DOHH2 (cell line): Measurements from ENCODE around the gene CSMD2.

Experiments
- H3F3A ChIP-seq: fragments of 200-600 bp; sonication (generic), shearing (Covaris generic); 2 replicates; pipeline ENCODE4 v1.6.0; 2016; ENCODE audit warnings: antibody characterized with exemption, mild to moderate bottlenecking; ENCODE audit not compliant: control insufficient read depth, insufficient read depth
- H3K27ac ChIP-seq: fragments of 200-600 bp; sonication (generic); 2 replicates; pipeline ENCODE4 v1.5.1; 2014; ENCODE audit warnings: low read depth, mild to moderate bottlenecking, low read length, moderate library complexity
- H3K27me3 ChIP-seq: fragments of 200-600 bp; sonication (generic); 2 replicates; pipeline ENCODE4 v1.6.1; 2014; ENCODE audit warnings: mild to moderate bottlenecking, low read length, mixed read lengths; ENCODE audit not compliant: control insufficient read depth
- H3K36me3 ChIP-seq: fragments of 200-600 bp; sonication (generic); 2 replicates; pipeline ENCODE4 v1.6.1; 2014; ENCODE audit warnings: mild to moderate bottlenecking, low read length, moderate library complexity, mixed read lengths; ENCODE audit not compliant: control insufficient read depth
- H3K4me1 ChIP-seq: fragments of 200-600 bp; sonication (generic); 2 replicates; pipeline ENCODE4 v1.6.1; 2014; ENCODE audit warnings: mild to moderate bottlenecking, low read length, mixed read lengths; ENCODE audit not compliant: control insufficient read depth
- H3K4me2 ChIP-seq: fragments of 200-600 bp; sonication (generic); 2 replicates; pipeline ENCODE4 v1.6.0; 2014; ENCODE audit warnings: mild to moderate bottlenecking, low read length, moderate library complexity
- H3K4me3 ChIP-seq: fragments of 200-600 bp; sonication (generic); 2 replicates; pipeline ENCODE4 v1.5.1; 2014; ENCODE audit warnings: mild to moderate bottlenecking, low read length, mixed read lengths
- H3K79me2 ChIP-seq: fragments of 200-600 bp; sonication (generic); 2 replicates; pipeline ENCODE4 v1.6.1; 2014; ENCODE audit warnings: mild to moderate bottlenecking, low read length, mixed read lengths; ENCODE audit not compliant: control insufficient read depth
- H3K9me2 ChIP-seq: fragments of 200-600 bp; sonication (generic); replicated peaks from 2 replicates; pipeline ENCODE4 v1.6.1; 2014; ENCODE audit warnings: mild to moderate bottlenecking, low read length, mixed read lengths; ENCODE audit not compliant: control insufficient read depth
- H3K9me3 ChIP-seq: fragments of 200-600 bp; sonication (generic); 2 replicates; pipeline ENCODE4 v1.6.1; 2014; ENCODE audit warnings: antibody characterized with exemption, low read length, mixed read lengths; ENCODE audit not compliant: control insufficient read depth, insufficient read depth
- H4K20me1 ChIP-seq: fragments of 200-600 bp; sonication (generic); 2 replicates; pipeline ENCODE4 v1.6.0; 2014; ENCODE audit warnings: low read depth, mild to moderate bottlenecking, antibody characterized with exemption, low read length, moderate library complexity; ENCODE audit not compliant: control insufficient read depth, insufficient read depth
- CTCF ChIP-seq: fragments of 200-600 bp; sonication (generic); IDR thresholded peaks from one replicate; pipeline ENCODE4 v1.5.1; 2014; ENCODE audit warnings: antibody characterized with exemption, mild to moderate bottlenecking, low read depth, low read length; ENCODE audit not compliant: poor library complexity, severe bottlenecking
- EZH2phosphoT487 ChIP-seq: fragments of 200-600 bp; sonication (generic); IDR thresholded peaks from 2 replicates; pipeline ENCODE4 v1.6.1; 2017; ENCODE audit warnings: borderline replicate concordance, mild to moderate bottlenecking, antibody characterized with exemption, low read length, moderate library complexity, mixed read lengths

CSMD2 gene

GRCh38 chr1:33519240-33519884 is 645.7 kb downstream of the CSMD2 start:
- H3K9me3 ChIP-seq, result no peaks in the 10 kb centered on the region
- H3K79me2 ChIP-seq, result no peaks in the 10 kb centered on the region
- no peak overlapping the region for H3K27ac ChIP-seq
- TF ChIP-seq EZH2phosphoT487, result no peak
- no peak for TF ChIP-seq CTCF
- no peaks in the 10 kb centered on the region for H4K20me1 ChIP-seq
- no peak overlapping the region for H3K4me3 ChIP-seq
- no peaks in the 10 kb centered on the region for H3K36me3 ChIP-seq
- H3K9me2 ChIP-seq, result no peaks in the 10 kb centered on the region
- H3K4me2 ChIP-seq, result no peak overlapping the region
- H3F3A ChIP-seq, result no peaks in the 10 kb centered on the region
- H3K4me1 ChIP-seq, result no peaks in the 10 kb centered on the region
- H3K27me3 ChIP-seq, result 0 out of 2 replicates have a peak, but pooled peaks cover 2% of the 10 kb centered on the region

GRCh38 chr1:33517596-33518250 is 647.3 kb downstream of the CSMD2 start:
- Histone ChIP-seq H3K4me1 (no peaks in the 10 kb centered on the region), H3K9me2 (no peaks in the 10 kb centered on the region), H3K4me2 (no peak overlapping the region), H3K4me3 (no peak overlapping the region), H3K79me2 (no peaks in the 10 kb centered on the region), H3K9me3 (no peaks in the 10 kb centered on the region), H4K20me1 (no peaks in the 10 kb centered on the region), H3K27me3 (no peaks in the 10 kb centered on the region), H3F3A (no peaks in the 10 kb centered on the region), H3K27ac (no peak overlapping the region), H3K36me3 (no peaks in the 10 kb centered on the region)
- TF ChIP-seq CTCF (no peak), EZH2phosphoT487 (no peak)

GRCh38 chr1:33516891-33517567 is 648.0 kb downstream of the CSMD2 start:
- H3F3A ChIP-seq, result no peaks in the 10 kb centered on the region
- no peak overlapping the region for H3K27ac ChIP-seq
- H3K36me3 ChIP-seq, result no peaks in the 10 kb centered on the region
- no peaks in the 10 kb centered on the region for H3K27me3 ChIP-seq
- H3K9me2 ChIP-seq, result no peaks in the 10 kb centered on the region
- H3K9me3 ChIP-seq, result no peaks in the 10 kb centered on the region
- no peaks in the 10 kb centered on the region for H3K4me1 ChIP-seq
- TF ChIP-seq EZH2phosphoT487, result no peak
- no peak for TF ChIP-seq CTCF
- H3K4me3 ChIP-seq, result no peak overlapping the region
- no peaks in the 10 kb centered on the region for H4K20me1 ChIP-seq
- no peak overlapping the region for H3K4me2 ChIP-seq
- H3K79me2 ChIP-seq, result no peaks in the 10 kb centered on the region
